Right cardiac atrium (tissue), 5 donors: ENCODE results near the gene CCSER1. TPM values are rescaled to one million over a fixed set of nuclear protein-coding genes. Genes with fewer than 3 reads are reported as not detected.

Experiments
- ATAC-seq, 2 donors: fragments of 200-7000 bp; cut with Tn5 transposase; one replicate each; pipeline versions ENCODE4 v1.8.0 to v1.9.1; 2020; ENCODE audit warnings: moderate library complexity in 2 of 2, mild to moderate bottlenecking in 1 of 2
- DNase-seq, 3 donors: peaks; one replicate each; pipeline ENCODE4 v3.0.0-alpha.2; 2020
- H3K27ac ChIP-seq: one replicate; pipeline ENCODE4 v1.5.1; 2013; ENCODE audit warnings: mild to moderate bottlenecking, low read length, control low read depth, moderate library complexity
- H3K27me3 ChIP-seq: one replicate; pipeline ENCODE4 v1.6.1; 2013; ENCODE audit not compliant: control insufficient read depth, insufficient read depth
- H3K4me1 ChIP-seq: one replicate; pipeline ENCODE4 v1.6.1; 2013; ENCODE audit warnings: low read length; ENCODE audit not compliant: control insufficient read depth, insufficient read depth
- H3K4me3 ChIP-seq: one replicate; pipeline ENCODE4 v1.5.1; 2013; ENCODE audit warnings: low read length, control low read depth
- H3K9me3 ChIP-seq: one replicate; pipeline ENCODE4 v1.6.1; 2013; ENCODE audit warnings: low read length; ENCODE audit not compliant: control insufficient read depth
- WGBS: extraction: QIAGEN DNeasy Blood & Tissue Kit; methylation state at CpG from one replicate; pipeline ENCODE4 v1.1.7; 2013; 5-methylcytosine and 5-hydroxymethylcytosine counted together
- intact Hi-C, 4 donors: fragments of 100-400 bp; cut with DNase I; formaldehyde crosslinking; loops; one replicate each; pipeline versions ENCODE4 v1.11.0 to v1.14.0; 2022 to 2023
- polyA plus RNA-seq: library from polyadenylated mRNA; stranded (reverse); fragments of 200-250 nt; gene quantifications from one replicate; pipeline ENCODE4 v1.2.3, GENCODE V29; 2013
- total RNA-seq, 4 donors: library from RNA; stranded (reverse); fragmentation: NEBNext Ultra II Directional; extraction: Animal tissue kit (Norgen Biotek cat#: 25700); gene quantifications; one replicate each; pipeline ENCODE4 v1.2.1, GENCODE V29; 2021
- donor health status: healthy with polysubstance abuse.
- donor health status: DM: no; HTN: yes; CAD: no.
- donor health status: DM: no; HTN: no; CAD: no.
- donor health status: DM: no; HTN: yes; CAD: no; lungs with severe emphysema.
- donor health status: DM: yes; HTN: yes; CAD: no.

CCSER1 gene
- total and polyA plus RNA-seq, 5 donors: 2.7 to 12.9 (median 10.4) TPM

GRCh38 chr4:90603540-90603939 is 476.3 kb downstream of the CCSER1 start:
- no peak for ATAC-seq
- no peak overlapping the region for H3K27ac ChIP-seq
- no peaks in the 10 kb centered on the region for H3K27me3 ChIP-seq
- no peak for DNase-seq
- peaks cover 3% of the 10 kb centered on the region for H3K4me1 ChIP-seq
- intact Hi-C loops: no loop called here
- H3K9me3 ChIP-seq: no peaks in the 10 kb centered on the region
- WGBS: 39% methylated on average over 2 of the region's 2 CpGs
- no peak overlapping the region for H3K4me3 ChIP-seq

GRCh38 chr4:90606781-90607180 is 479.6 kb downstream of the CCSER1 start:
- no peak for DNase-seq
- ATAC-seq: no peak
- Histone ChIP-seq H3K4me1 (no peaks in the 10 kb centered on the region), H3K27me3 (no peaks in the 10 kb centered on the region), H3K27ac (no peak overlapping the region), H3K4me3 (no peak overlapping the region), H3K9me3 (no peaks in the 10 kb centered on the region)
- intact Hi-C loops: no loop called here
- WGBS: 90% methylated on average over 1 of the region's 1 CpG

- no peak for ATAC-seq
- Histone ChIP-seq H3K9me3 (no peaks in the 10 kb centered on the region), H3K4me3 (no peak overlapping the region), H3K27ac (no peak overlapping the region), H3K27me3 (no peaks in the 10 kb centered on the region), H3K4me1 (no peaks in the 10 kb centered on the region)
- DNase-seq: no peak
- WGBS: 72% methylated on average over 2 of the region's 2 CpGs
- intact Hi-C loops: no loop called here
Measured at GRCh38 chr4:90614371-90614770, 487.2 kb downstream of the CCSER1 start.

- DNase-seq (no peak), ATAC-seq (no peak)
- Histone ChIP-seq H3K27ac (no peak overlapping the region), H3K4me1 (no peaks in the 10 kb centered on the region), H3K4me3 (no peak overlapping the region), H3K27me3 (no peaks in the 10 kb centered on the region), H3K9me3 (no peaks in the 10 kb centered on the region)
- WGBS: 72% methylated on average over 1 of the region's 1 CpG
- intact Hi-C loops: no loop called here
Measured at GRCh38 chr4:90621080-90621479, 493.9 kb downstream of the CCSER1 start.

GRCh38 chr4:90624781-90625180 is 497.6 kb downstream of the CCSER1 start:
- ATAC-seq (no peak), DNase-seq (no peak)
- H3K27me3 ChIP-seq: no peaks in the 10 kb centered on the region
- no peak overlapping the region for H3K4me3 ChIP-seq
- 32% methylated on average over 3 of the region's 3 CpGs for WGBS
- no peaks in the 10 kb centered on the region for H3K9me3 ChIP-seq
- H3K27ac ChIP-seq: no peak overlapping the region
- intact Hi-C loops: no loop called here
- no peaks in the 10 kb centered on the region for H3K4me1 ChIP-seq

GRCh38 chr4:90641861-90642599 is 514.8 kb downstream of the CCSER1 start:
- no peak for DNase-seq
- intact Hi-C loops: no loop called here
- 77% methylated on average over 7 of the region's 7 CpGs for WGBS
- H3K27ac ChIP-seq: no peak overlapping the region
- no peak overlapping the region for H3K4me3 ChIP-seq
- H3K9me3 ChIP-seq: no peaks in the 10 kb centered on the region
- ATAC-seq: no peak
- no peaks in the 10 kb centered on the region for H3K27me3 ChIP-seq
- no peaks in the 10 kb centered on the region for H3K4me1 ChIP-seq

- H3K27ac ChIP-seq: no peak overlapping the region
- no peaks in the 10 kb centered on the region for H3K27me3 ChIP-seq
- no peak for ATAC-seq
- WGBS: 88% methylated on average over 1 of the region's 1 CpG
- DNase-seq: no peak
- no peak overlapping the region for H3K4me3 ChIP-seq
- no peaks in the 10 kb centered on the region for H3K4me1 ChIP-seq
- intact Hi-C loops: no loop called here
- H3K9me3 ChIP-seq: no peaks in the 10 kb centered on the region
Measured at GRCh38 chr4:90643156-90643555, 516.0 kb downstream of the CCSER1 start.

- ATAC-seq: no peak
- intact Hi-C loops: no loop called here
- Histone ChIP-seq H3K4me3 (no peak overlapping the region), H3K4me1 (no peaks in the 10 kb centered on the region), H3K27ac (no peak overlapping the region), H3K9me3 (no peaks in the 10 kb centered on the region), H3K27me3 (no peaks in the 10 kb centered on the region)
- no peak for DNase-seq
Measured at GRCh38 chr4:90648311-90648710, 521.1 kb downstream of the CCSER1 start.

GRCh38 chr4:90648791-90649190 is 521.6 kb downstream of the CCSER1 start:
- H3K4me1 ChIP-seq: no peaks in the 10 kb centered on the region
- H3K27ac ChIP-seq: no peak overlapping the region
- H3K4me3 ChIP-seq: no peak overlapping the region
- DNase-seq (no peak), ATAC-seq (no peak)
- H3K27me3 ChIP-seq: no peaks in the 10 kb centered on the region
- no peaks in the 10 kb centered on the region for H3K9me3 ChIP-seq
- intact Hi-C loops: no loop called here
- WGBS: 69% methylated on average over 2 of the region's 2 CpGs

GRCh38 chr4:90660672-90661071 is 533.5 kb downstream of the CCSER1 start:
- 93% methylated on average over 3 of the region's 3 CpGs for WGBS
- DNase-seq (no peak), ATAC-seq (no peak)
- no peaks in the 10 kb centered on the region for H3K4me1 ChIP-seq
- no peaks in the 10 kb centered on the region for H3K9me3 ChIP-seq
- H3K27ac ChIP-seq: no peak overlapping the region
- intact Hi-C loops: no loop called here
- H3K4me3 ChIP-seq: no peak overlapping the region
- no peaks in the 10 kb centered on the region for H3K27me3 ChIP-seq

GRCh38 chr4:90670183-90670582 is 543.0 kb downstream of the CCSER1 start:
- ATAC-seq: no peak
- intact Hi-C loops: no loop called here

GRCh38 chr4:90689739-90690138 is 562.5 kb downstream of the CCSER1 start:
- intact Hi-C loops: no loop called here
- H3K4me1 ChIP-seq: no peaks in the 10 kb centered on the region
- no peak overlapping the region for H3K4me3 ChIP-seq
- no peak overlapping the region for H3K27ac ChIP-seq
- ATAC-seq (no peak), DNase-seq (no peak)
- no peaks in the 10 kb centered on the region for H3K9me3 ChIP-seq
- WGBS: 88% methylated on average over 1 of the region's 1 CpG
- H3K27me3 ChIP-seq: no peaks in the 10 kb centered on the region

More at GRCh38 chr4:90670183-90670582, 543.0 kb downstream of the CCSER1 start:
- Histone ChIP-seq H3K27me3 (no peaks in the 10 kb centered on the region), H3K27ac (no peak overlapping the region), H3K4me3 (no peak overlapping the region), H3K4me1 (no peaks in the 10 kb centered on the region), H3K9me3 (no peaks in the 10 kb centered on the region)
- 68% methylated on average over 4 of the region's 4 CpGs for WGBS
- no peak for DNase-seq
